ENCODE results near the gene IKZF3.

Gene IKZF3

DNA sequence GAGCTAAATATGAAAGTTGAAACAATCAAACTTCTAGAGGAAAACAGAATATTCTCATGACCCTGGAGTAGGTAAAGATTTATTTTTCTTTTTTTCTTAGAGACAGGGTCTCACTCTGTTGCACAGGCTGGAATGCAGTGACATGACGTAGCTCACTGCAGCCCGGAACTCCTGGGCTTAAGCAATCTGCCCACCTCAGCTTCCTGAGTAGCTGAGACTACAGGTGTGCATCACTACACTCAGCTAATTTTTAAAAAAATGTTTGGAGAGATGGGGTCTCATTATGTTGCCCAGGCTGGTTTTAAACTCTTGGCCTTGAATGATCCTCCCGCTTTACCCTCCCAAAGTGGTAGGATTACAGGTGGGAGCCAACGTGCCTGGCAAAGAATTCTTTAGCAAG, 15.5 kb downstream of the IKZF3 start:
- H3K27me3 ChIP-seq = peaks cover 69% of the 10 kb centered on the region

DNA sequence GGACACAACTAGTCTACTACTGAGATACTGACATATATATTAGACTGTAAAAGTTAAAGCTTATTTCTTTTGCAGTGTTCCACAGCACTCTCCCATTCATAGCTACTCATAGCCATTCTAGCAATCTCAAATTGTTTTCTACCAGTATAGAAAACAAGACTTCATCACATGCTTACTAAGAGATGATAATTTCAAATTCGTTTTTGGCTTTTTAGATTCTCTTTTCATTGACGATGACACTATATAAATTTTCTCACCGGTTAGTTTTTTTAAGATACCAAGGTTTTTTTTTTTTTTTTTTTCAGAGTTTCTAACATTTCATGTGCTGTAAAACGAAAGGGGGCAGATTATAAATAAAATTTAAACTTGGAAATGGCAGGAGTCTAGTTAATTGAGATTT, 17.9 kb downstream of the IKZF3 start:
- Histone ChIP-seq H3K9me3 (no peaks in the 10 kb centered on the region), H3K4me1 (no peaks in the 10 kb centered on the region), H3K27me3 (peaks cover 74% of the 10 kb centered on the region), H3K4me3 (ENCODE audit: low read depth, low read length) (no peak overlapping the region), H3K36me3 (no peaks in the 10 kb centered on the region)
- DNase-seq = no peak
- no peak for TF ChIP-seq CTCF (IDR thresholded peaks at IDR 0.05; ENCODE audit: low read depth, low read length)

More for the DNA sequence above, 15.5 kb downstream of the IKZF3 start:
- no peaks in the 10 kb centered on the region for H3K4me1 ChIP-seq
- no peak for DNase-seq
- TF ChIP-seq CTCF (IDR thresholded peaks at IDR 0.05; ENCODE audit: low read depth, low read length) = no peak
- no peaks in the 10 kb centered on the region for H3K9me3 ChIP-seq
- no peaks in the 10 kb centered on the region for H3K36me3 ChIP-seq
- H3K4me3 ChIP-seq (ENCODE audit: low read depth, low read length) = no peak overlapping the region

DNA sequence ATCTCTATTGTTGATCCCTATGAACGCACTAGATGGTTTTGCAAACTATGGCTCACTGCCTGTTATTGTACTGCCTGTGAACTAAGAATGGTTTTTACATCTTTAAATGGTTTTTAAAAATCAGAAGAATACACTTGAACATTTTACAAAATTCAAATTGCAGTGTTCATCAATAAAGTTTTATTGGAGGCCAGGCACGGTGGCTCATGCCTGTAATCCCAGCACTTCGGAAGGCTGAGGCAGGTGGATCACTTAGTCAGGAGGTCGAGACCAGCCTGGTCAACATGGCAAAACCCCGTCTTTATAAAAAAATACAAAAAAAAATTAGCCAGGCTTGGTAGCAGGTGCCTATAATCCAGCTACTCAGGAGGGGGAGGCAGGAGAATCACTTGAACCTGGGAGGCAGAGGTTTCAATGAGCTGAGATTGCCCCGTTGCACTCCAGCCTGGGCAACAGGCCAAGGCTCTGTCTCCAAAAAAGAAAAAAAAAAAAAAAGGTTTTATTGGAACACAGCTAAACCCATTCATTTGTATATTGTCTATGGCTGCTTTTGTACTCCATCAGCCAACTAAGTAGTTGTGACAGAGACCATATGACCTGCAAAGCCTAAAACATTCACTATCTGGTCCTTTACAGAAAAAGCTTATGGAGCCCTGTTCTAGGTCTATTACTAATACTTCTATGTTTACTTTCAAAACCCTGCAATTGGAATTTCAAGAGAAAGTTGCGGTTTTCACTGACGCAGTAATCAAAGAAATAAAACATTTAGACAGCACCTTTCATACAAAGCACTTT, 18.9 kb downstream of the IKZF3 start:
- Histone ChIP-seq H3K36me3 (no peaks in the 10 kb centered on the region), H3K4me3 (ENCODE audit: low read depth, low read length) (no peak overlapping the region), H3K9me3 (no peaks in the 10 kb centered on the region), H3K4me1 (no peaks in the 10 kb centered on the region), H3K27me3 (peaks cover 83% of the 10 kb centered on the region)
- TF ChIP-seq CTCF (IDR thresholded peaks at IDR 0.05; ENCODE audit: low read depth, low read length) = no peak
- DNase-seq = no peak

- H3K4me1 ChIP-seq = no peaks in the 10 kb centered on the region
- no peak for TF ChIP-seq CTCF (IDR thresholded peaks at IDR 0.05; ENCODE audit: low read depth, low read length)
- H3K36me3 ChIP-seq = no peaks in the 10 kb centered on the region
- no peak overlapping the region for H3K4me3 ChIP-seq (ENCODE audit: low read depth, low read length)
- no peaks in the 10 kb centered on the region for H3K9me3 ChIP-seq
- DNase-seq = no peak
- peaks cover 67% of the 10 kb centered on the region for H3K27me3 ChIP-seq
Measured at GRCh38 chr17:39841134-39841683, 22.9 kb downstream of the IKZF3 start.

DNA sequence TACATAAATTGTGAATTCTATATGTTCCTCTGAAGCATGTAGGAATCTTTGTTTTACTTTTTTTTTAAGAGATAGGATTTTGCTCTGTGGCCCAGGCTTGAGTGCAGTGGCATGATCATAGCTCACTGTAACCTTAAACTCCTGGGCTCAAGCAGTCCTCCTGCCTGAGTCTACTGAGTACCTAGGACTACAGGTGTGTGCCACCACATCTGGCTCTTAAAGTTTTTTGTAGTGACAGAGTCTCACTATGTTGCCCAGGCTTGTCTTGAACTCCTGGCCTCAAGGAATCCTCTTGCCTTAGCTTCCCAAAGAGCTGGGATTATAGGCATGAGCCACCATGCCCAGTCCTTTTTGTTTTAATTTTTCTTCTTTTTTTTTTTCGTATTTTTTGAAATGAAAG, 25.3 kb downstream of the IKZF3 start:
- Histone ChIP-seq H3K27me3 (peaks cover 49% of the 10 kb centered on the region), H3K36me3 (no peaks in the 10 kb centered on the region), H3K4me3 (ENCODE audit: low read depth, low read length) (no peak overlapping the region), H3K4me1 (no peaks in the 10 kb centered on the region), H3K9me3 (no peaks in the 10 kb centered on the region)
- DNase-seq = no peak
- no peak for TF ChIP-seq CTCF (IDR thresholded peaks at IDR 0.05; ENCODE audit: low read depth, low read length)

GRCh38 chr17:39838057-39838456, 26.1 kb downstream of the IKZF3 start:
- Histone ChIP-seq H3K9me3 (no peaks in the 10 kb centered on the region), H3K4me1 (no peaks in the 10 kb centered on the region), H3K4me3 (ENCODE audit: low read depth, low read length) (no peak overlapping the region), H3K36me3 (no peaks in the 10 kb centered on the region), H3K27me3 (peaks cover 42% of the 10 kb centered on the region)
- TF ChIP-seq CTCF (IDR thresholded peaks at IDR 0.05; ENCODE audit: low read depth, low read length) = no peak
- no peak for DNase-seq

All from BE2C (cell line).